K562 (cell line): ENCODE measurements around the gene GNPTAB. TPM values are rescaled to one million over a fixed set of nuclear protein-coding genes. Genes with fewer than 3 reads are reported as not detected.

Experiments used
- CTCFL ChIP-seq: IDR thresholded peaks from 2 replicates; pipeline ENCODE4 v1.6.1; 2011; ENCODE audit warnings: borderline replicate concordance, low read depth, mild to moderate bottlenecking, moderate library complexity, low read length; ENCODE audit not compliant: insufficient read depth, poor library complexity, severe bottlenecking
- FOXK1 ChIP-seq: sonication (generic); formaldehyde crosslinking; IDR thresholded peaks from 2 replicates; pipeline ENCODE4 v1.8.0; 2022; ENCODE audit warnings: missing genetic modification reagents, mild to moderate bottlenecking, borderline replicate concordance
- MLX ChIP-seq, 2 experiments: fragments of 450-650 bp in 1 of 2; sonication (generic) in 1 of 2; formaldehyde crosslinking; conservative IDR thresholded peaks; 2 replicates each; pipeline versions ENCODE4 v1.4.0 to v1.8.1; 2020 to 2022; ENCODE audit warnings: mild to moderate bottlenecking in 1 of 2, missing genetic modification reagents in 1 of 2
- NFRKB ChIP-seq: fragments of 450-650 bp; IDR thresholded peaks from 2 replicates; pipeline ENCODE4 v1.6.1; 2016; ENCODE audit warnings: low read depth
- PTTG1 ChIP-seq: fragments of 450-650 bp; IDR thresholded peaks from 2 replicates; pipeline ENCODE4 v1.6.1; 2016; ENCODE audit warnings: low read depth, mild to moderate bottlenecking, missing genetic modification characterization, missing compliant biosample characterization
- TFE3 ChIP-seq: fragments of 450-650 bp; formaldehyde crosslinking; IDR thresholded peaks from 2 replicates; pipeline ENCODE4 v1.4.0; 2020; ENCODE audit warnings: mild to moderate bottlenecking, mixed read lengths
- ZBTB26 ChIP-seq: fragments of 450-650 bp; formaldehyde crosslinking; IDR thresholded peaks from 2 replicates; pipeline ENCODE4 v1.4.0; 2022; ENCODE audit warnings: missing genetic modification characterization
- ZBTB40 ChIP-seq, 2 experiments: fragments of 450-650 bp in 1 of 2; sonication (generic) in 1 of 2; formaldehyde crosslinking in 1 of 2; IDR thresholded peaks; 2 replicates each; pipeline versions ENCODE4 v1.7.1 to v1.9.0; 2016 to 2022; ENCODE audit warnings: inconsistent platforms in 1 of 2, mild to moderate bottlenecking in 1 of 2, missing genetic modification reagents in 1 of 2
- ZNF12 ChIP-seq: sonication (generic); formaldehyde crosslinking; IDR thresholded peaks from 2 replicates; pipeline ENCODE4 v1.4.0; 2020; ENCODE audit warnings: mild to moderate bottlenecking, missing genetic modification reagents
- ZNF212 ChIP-seq: fragments of 450-650 bp; formaldehyde crosslinking; IDR thresholded peaks from 2 replicates; pipeline ENCODE4 v1.4.0; 2020; ENCODE audit warnings: mild to moderate bottlenecking
- polyA plus RNA-seq, 8 experiments: library from polyadenylated mRNA; depleted of rRNA in 4 of 8; stranded (reverse) in 5 of 8; unstranded in 3 of 8; fragments of >200 nt; fragmentation: Nextera tagmentation in 2 of 8; fragmentation: Illumina TruSeq in 1 of 8; extraction: Ambion mirVana in 2 of 8; extraction: Trizol in 1 of 8; gene quantifications; 2 replicates each; pipeline versions ENCODE4 v1.2.1 to v1.2.3, GENCODE V29; 2011 to 2014; ENCODE audit warnings: inconsistent platforms in 1 of 8, missing spikeins in 1 of 8
- total RNA-seq, 7 experiments: library from RNA; depleted of rRNA in 6 of 7; stranded (reverse); fragments of >200 nt in 6 of 7; fragmentation: Illumina TruSeq in 2 of 7; extraction: Trizol in 2 of 7; gene quantifications; 2 replicates each; pipeline versions ENCODE4 v1.2.1 to v1.2.3, GENCODE V29; 2011 to 2021; ENCODE audit warnings: low replicate concordance in 1 of 7

Gene GNPTAB
- total and polyA plus RNA-seq, 9 of the 15 experiments (the other 6 are each of a cell fraction or from before 2014, with no cell fraction given), result 5.9 to 23.2 (median 19.3) TPM

GRCh38 chr12:101697930-101698799 is 132.6 kb downstream of the GNPTAB start (continued):
- TF ChIP-seq TFE3 (0 out of 2 replicates have a peak, but pooled peaks have one; percentile 15), CTCFL (no peak), ZNF212 (CRISPR knock-in tag) (no peak), NFRKB (peak; percentile 54; the same call in 1 of the 2 replicates), FOXK1 (CRISPR knock-in tag) (no peak), ZBTB26 (CRISPR knock-in tag) (no peak), MLX (CRISPR knock-in tag; conservative IDR thresholded peaks at IDR 0.05) (no peak), ZNF12 (CRISPR knock-in tag) (no peak), PTTG1 (tag) (no peak), ZBTB40 (IDR thresholded peaks at IDR 0.05) (no peak), ZBTB40 (CRISPR knock-in tag; IDR thresholded peaks at IDR 0.05) (no peak)
